Measurements from ENCODE around the gene IKZF3.
"Not testable (repeated sequence)": the region's sequence is repeated elsewhere in the genome, so short reads cannot be mapped to it uniquely, and the experiment has no call there.

The IKZF3 gene

DNA sequence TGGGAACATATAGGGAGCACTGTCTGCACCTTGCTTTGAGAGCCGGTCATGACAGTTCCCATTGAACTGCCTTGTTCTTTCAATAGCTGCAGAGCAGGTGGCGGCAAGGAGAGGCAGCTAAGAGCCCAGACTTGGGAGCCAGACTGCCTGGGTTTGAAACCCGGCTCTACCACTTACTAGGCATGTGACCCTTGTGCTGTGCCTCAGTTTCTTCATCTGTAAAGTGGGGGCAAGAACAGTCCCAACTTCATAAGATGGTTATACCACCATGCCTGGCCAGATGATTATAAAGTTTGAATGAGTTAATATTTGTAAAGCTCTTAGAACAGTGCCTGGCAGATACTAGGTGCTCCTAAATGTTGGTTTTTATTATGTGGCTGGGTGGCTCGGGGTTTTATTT, 149.9 kb downstream of the IKZF3 start:
- no peak for DNase-seq

DNA sequence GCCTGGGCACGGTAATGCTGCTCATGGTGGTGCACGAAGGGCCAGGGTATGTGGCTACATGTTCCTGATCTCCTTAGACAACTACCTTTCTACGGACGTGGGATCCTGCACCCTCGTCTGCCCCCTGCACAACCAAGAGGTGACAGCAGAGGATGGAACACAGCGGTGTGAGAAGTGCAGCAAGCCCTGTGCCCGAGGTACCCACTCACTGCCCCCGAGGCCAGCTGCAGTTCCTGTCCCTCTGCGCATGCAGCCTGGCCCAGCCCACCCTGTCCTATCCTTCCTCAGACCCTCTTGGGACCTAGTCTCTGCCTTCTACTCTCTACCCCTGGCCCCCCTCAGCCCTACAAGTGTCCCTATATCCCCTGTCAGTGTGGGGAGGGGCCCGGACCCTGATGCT, 152.3 kb downstream of the IKZF3 start:
- DNase-seq: no peak

DNA sequence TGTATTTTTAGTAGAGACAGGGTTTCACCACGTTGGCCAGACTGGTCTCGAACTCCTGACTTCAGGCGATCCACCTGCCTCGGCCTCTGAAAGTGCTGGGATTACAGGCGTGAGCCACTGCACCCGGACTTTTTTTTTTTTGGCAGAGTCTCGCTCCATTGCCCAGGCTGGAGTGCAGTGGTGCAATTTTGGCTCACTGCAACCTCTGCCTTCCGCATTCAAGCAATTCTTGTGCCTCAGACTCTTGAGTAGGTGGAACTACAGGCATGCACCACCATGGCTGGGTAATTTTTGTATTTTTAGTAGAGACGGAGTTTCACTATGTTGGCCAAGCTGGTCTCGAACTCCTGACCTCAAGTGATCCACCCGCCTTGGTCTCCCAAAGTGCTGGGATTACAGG, 153.0 kb downstream of the IKZF3 start:
- not testable (repeated sequence) for DNase-seq

DNA sequence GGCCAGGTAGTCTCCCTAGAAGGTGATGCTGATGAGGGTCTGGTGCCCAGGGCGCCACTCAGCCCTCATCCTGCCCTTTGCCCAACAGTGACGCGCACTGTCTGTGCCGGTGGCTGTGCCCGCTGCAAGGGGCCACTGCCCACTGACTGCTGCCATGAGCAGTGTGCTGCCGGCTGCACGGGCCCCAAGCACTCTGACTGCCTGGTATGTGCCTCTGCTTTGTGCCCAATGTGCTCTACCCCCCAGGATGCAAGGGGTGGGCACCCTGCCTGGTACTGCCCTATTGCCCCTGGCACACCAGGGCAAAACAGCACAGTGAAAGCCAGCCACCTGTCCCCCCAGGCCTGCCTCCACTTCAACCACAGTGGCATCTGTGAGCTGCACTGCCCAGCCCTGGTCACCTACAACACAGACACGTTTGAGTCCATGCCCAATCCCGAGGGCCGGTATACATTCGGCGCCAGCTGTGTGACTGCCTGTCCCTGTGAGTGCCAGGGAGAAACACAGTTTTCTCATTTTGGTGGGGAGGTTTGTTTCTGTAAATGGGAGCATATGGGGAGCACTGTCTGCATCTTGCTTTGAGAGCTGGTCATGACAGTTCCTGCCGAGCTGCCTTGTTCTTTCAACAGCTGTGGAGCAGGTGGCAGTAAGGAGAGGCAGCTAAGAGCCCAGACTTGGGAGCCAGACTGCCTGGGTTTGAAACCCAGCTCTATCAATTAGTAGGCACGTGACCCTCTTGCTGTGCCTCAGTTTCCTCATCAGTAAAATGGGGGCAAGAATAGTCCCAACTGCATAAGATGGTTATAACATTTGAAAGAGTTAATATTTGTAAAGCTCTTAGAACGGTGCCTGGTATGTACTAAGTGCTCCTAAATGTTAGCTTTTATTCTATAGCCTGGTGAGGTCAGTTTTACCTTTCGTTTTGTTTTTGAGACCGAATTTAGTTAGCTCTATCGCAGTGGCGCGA, 153.8 kb downstream of the IKZF3 start:
- no peak for DNase-seq

DNA sequence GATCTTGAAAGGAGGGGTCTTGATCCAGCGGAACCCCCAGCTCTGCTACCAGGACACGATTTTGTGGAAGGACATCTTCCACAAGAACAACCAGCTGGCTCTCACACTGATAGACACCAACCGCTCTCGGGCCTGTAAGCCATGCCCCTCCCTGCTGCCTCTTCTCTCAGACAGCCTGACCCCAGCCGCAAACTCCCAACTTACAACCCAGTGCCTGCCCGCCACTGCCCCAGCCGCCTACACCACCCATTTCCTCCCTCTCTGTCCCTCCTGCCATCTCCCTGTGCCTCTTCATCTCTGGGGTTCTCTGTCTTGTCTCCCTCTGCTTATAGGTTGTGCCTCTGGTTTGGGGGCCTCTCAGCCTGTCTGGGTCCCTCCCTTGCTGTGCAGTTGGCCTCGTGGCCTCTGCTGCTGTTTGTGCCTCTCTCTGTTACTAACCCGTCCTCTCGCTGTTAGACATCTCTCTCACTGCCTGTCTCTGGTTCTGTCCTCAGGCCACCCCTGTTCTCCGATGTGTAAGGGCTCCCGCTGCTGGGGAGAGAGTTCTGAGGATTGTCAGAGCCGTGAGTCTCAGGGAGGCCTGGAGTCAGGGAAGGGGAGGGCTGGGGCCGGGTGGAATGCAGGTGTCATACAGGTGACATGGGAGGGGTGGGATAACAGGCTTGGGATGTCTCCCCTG, 154.7 kb downstream of the IKZF3 start:
- DNase-seq: no peak
